ENCODE results near the gene PLGRKT. TPM values are rescaled to one million over a fixed set of nuclear protein-coding genes. Genes with fewer than 3 reads are reported as not detected.

The PLGRKT gene
- total RNA-seq, 4 donors from 2014 or later, result 2.9 to 24.6 (median 13.1) TPM

GRCh38 chr9:5315187-5315923, 122.4 kb downstream of the PLGRKT start:
- Histone ChIP-seq H3K4me1 (no peaks in the 10 kb centered on the region), H3K4me3 (no peak overlapping the region), H3K36me3 (no peaks in the 10 kb centered on the region), H3K27me3 (no peaks in the 10 kb centered on the region), H3K9me3 (no peaks in the 10 kb centered on the region), H3K27ac (no peak overlapping the region)
- DNase-seq, result no peak
- intact Hi-C loops (cut with DNase I; ENCODE audit: low total_unique reads), result no loop called here
- no peak for TF ChIP-seq POLR2A (IDR thresholded peaks at IDR 0.05)
- TF ChIP-seq, protein P1, sequence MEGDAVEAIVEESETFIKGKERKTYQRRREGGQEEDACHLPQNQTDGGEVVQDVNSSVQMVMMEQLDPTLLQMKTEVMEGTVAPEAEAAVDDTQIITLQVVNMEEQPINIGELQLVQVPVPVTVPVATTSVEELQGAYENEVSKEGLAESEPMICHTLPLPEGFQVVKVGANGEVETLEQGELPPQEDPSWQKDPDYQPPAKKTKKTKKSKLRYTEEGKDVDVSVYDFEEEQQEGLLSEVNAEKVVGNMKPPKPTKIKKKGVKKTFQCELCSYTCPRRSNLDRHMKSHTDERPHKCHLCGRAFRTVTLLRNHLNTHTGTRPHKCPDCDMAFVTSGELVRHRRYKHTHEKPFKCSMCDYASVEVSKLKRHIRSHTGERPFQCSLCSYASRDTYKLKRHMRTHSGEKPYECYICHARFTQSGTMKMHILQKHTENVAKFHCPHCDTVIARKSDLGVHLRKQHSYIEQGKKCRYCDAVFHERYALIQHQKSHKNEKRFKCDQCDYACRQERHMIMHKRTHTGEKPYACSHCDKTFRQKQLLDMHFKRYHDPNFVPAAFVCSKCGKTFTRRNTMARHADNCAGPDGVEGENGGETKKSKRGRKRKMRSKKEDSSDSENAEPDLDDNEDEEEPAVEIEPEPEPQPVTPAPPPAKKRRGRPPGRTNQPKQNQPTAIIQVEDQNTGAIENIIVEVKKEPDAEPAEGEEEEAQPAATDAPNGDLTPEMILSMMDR (IDR thresholded peaks at IDR 0.05), result no peak

DNA sequence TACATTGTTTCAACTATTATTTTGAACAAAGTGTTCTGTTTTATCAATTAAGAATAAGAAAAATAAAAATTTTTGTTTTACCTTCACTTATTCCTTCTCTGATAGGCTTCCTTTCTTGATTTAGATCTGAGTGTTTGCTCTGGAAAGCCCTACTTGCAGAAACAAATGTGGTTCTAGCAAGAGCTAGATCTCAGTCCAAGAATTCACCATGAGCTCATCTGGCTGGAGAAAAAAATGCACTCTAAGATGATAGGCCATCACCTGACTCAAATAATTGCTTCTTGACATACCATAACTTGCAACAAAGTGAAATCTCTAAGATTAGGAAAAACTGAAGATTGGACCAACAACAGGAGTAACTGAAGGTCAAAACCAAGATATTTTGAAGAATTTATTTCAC, 126.9 kb downstream of the PLGRKT start:
- TF ChIP-seq, protein P1 (IDR thresholded peaks at IDR 0.05), result no peak
- TF ChIP-seq POLR2A (IDR thresholded peaks at IDR 0.05), result no peak
- no peaks in the 10 kb centered on the region for H3K36me3 ChIP-seq
- H3K9me3 ChIP-seq, result no peaks in the 10 kb centered on the region
- H3K4me1 ChIP-seq, result no peaks in the 10 kb centered on the region
- no peak overlapping the region for H3K4me3 ChIP-seq
- no peak overlapping the region for H3K27ac ChIP-seq
- no peak for DNase-seq
- intact Hi-C loops (cut with DNase I; ENCODE audit: low total_unique reads), result no loop called here
- no peaks in the 10 kb centered on the region for H3K27me3 ChIP-seq

Small RNA genes within 50 kb of the gene (small RNA-seq; reads per million reads assigned to genes)
- gene AL135786.1 (not detected), gene HMGN2P31 (not detected)

Other genes with a start within 250 kb of the PLGRKT start
- gene INSL4, start 206.5 kb downstream of the PLGRKT start, total RNA-seq, result not detected
- gene RLN2, start 133.2 kb downstream of the PLGRKT start, total RNA-seq, result 1 to 10 TPM in 1 of 4 donors, not detected in 3; 1.3 TPM
- under 1 TPM in 1 of 4 donors, not detected in 3; 0.76 TPM for gene RLN1, start 98.0 kb downstream of the PLGRKT start, total RNA-seq
- gene CD274, start 12.6 kb upstream of the PLGRKT start, total RNA-seq, result 10 to 100 TPM in 1 of 4 donors, 1 to 10 TPM in 2, under 1 TPM in 1; 0.90 to 10.2 (median 5.7) TPM
- 1 to 10 TPM in 2 of 4 donors, under 1 TPM in 2; 0.77 to 5.0 (median 1.6) TPM for gene PDCD1LG2, start 72.6 kb upstream of the PLGRKT start, total RNA-seq
- 100 to 1,000 TPM in 1 of 4 donors, 10 to 100 TPM in 3; 24.1 to 106 (median 52.5) TPM for gene RIC1, start 191.2 kb upstream of the PLGRKT start, total RNA-seq

All from uterus (tissue), 4 donors.